HS-27A (cell line): ENCODE measurements around the gene RNASE13.
"Not testable (repeated sequence)": the region's sequence is repeated elsewhere in the genome, so short reads cannot be mapped to it uniquely, and the experiment has no call there.

Source experiments
- DNase-seq: peaks from one replicate; pipeline ENCODE4 v3.0.0-alpha.2; 2012; ENCODE audit warnings: low read depth, missing footprints

RNASE13 gene

DNA sequence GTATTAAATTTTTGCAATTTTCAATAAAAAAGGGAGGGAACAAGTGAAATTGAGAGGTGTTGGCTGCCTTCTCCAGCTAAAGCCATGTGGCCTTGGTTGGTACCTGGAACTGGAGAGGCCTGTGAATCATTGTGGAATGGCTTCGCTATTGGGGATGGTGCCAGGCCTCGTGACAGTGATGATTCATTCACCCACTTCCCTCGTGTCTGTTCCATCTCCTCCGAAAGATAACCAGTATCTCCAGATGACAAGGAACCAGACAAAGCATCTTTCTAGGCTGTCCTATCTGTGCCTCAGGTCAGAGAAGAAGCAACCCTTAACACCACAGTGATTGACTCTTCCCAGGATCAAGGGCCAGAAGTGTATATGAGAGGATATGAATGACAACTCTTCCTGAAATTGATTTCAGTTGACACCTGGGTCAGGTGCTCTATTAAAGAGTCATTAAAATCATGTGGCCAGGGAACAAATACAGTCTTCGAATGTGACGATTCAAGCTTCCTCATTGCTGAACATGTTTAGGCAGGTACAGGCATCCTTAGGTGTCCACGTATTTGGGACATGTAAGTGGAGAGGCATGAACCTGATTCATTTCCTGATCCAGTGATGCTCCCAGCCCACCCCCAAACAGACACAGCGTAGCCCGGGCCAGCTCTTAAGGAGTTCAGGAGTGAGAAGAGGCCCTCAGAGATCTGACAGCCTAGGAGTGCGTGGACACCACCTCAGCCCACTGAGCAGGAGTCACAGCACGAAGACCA lies 7.2 kb upstream of the RNASE13 start, which contains the start of gene RNASE7:
TSS of gene RNASE7 (plus strand) at position 687 of the 758 bp plus-strand sequence. CDS start 631 bp downstream, outside the sequence.
- no peak for DNase-seq

DNA sequence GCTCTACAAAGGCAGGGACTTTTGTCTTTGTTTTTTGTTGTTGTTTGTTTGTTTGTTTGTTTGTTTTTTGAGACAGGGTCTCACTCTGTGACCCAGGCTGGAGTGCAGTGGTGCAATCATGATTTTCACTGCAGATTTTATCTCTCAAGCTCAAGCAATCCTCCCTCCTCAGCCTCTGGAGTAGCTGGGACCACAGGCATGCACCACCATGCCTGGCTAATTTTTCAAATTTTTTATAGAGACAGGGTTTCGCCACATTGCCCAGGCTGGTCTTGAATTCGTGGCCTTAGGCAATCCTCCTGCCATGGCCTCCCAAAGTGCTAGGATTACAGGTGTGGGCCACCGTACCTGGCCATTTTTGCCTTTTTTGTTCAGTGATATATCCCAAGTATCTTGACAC lies 6.3 kb upstream of the RNASE13 start:
- not testable (repeated sequence) for DNase-seq

DNA sequence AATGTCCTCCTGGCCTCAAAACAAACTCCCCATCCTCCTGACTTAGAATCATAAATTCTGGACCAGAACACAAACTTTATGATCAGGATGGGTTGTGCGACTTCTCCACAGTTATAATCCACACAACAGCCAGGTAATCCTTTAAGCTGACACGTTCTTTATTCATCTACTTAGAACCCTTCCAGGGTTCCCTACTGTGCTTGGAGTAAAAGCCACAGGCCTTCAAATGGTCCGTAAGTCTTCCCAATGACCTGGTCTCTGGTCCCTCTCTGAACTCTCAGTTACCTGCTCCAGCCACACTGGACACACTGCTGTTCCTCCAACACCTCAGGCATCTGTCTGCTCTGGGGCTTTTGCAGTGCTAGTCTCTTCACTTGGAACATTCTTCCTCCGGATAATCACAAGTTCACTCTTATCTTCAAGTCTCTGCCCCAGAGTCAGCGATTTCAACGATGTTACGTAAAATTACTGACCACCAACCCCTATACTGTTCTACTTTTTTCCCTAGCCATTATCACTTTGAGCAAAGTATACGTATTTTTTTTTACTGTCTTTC lies 5.8 kb upstream of the RNASE13 start:
- DNase-seq, result no peak

DNA sequence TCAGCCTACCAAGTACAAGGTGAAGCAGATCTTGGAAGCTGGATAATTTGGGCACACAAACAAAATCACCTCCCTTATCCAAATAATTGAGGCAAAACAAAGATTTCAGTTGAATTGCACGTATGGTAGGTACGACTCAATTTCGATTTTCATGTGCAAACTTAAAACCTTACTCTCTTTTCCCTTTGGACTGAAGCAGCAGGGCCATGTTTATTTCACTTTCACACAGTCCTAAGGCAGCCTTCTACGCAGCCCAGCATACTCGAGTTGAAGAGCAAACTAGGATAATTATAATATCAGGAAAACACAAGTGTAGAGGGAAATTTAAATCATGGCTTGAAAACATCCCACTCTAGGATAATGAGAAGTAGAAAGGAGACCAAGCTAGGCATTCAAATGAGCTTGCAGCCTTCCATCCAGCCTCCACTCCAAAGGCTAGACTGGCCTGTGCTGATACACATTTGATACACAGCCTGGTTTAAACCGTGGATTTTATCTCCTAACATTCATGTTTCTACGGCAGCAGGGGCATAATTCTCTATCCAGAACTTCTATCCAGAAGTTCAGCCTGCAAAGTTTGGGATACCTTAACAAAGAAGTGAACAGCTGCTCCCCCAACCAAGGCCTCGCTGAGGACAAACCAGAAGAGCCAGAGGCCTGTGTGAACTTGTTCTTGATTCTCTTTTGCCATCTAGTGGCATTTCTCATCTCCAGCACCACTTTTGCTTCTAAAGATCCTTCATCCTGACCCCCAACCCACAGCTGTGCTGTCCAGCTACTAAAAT lies 5.2 kb upstream of the RNASE13 start:
- DNase-seq, result no peak

DNA sequence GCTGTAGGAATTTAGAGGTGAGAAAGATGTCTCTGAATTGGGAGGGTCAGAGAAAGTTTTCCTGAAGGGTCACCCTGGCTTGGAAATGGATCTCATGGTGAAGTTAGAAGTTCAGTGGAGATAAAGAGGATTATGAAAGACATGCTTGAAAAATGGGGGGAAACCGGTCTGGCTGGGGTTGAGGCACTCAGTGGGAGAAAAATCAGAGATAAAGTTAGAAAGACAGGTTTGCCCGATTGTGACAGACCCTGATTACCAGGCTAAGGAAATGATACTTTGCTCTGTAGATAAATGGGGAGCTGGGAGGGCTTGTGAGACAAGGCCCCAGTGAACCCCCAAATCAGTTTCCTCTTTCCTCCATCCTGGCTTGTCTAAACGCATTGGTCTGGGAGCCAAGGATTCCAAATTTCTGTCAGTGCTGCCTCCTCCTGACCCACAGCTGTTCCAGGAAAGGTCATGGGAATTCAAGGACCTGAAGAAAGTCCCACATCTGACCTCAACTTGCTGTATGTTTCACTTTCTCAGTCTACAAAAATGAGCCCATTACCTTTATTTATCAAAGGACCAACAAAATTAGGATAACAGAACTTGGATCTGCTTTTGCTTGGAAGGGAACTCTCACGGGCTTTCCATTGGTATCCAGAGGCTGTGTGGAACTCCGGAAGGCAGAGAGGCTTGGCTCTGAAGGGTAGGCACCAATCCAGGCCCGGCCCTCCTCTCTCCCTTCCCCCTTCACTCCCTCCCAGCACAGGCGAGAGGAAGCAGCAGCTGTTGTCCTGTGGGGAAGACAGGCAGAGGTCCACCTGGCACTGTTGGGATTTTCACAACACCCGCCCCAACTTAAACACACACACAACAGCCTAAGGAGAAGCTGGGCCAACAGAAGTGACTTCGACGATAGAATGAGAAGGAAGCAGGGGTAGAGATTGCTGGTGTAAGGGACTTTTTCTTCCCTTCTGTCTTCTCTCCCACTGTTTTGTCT lies 4.1 kb upstream of the RNASE13 start:
- no peak for DNase-seq

DNA sequence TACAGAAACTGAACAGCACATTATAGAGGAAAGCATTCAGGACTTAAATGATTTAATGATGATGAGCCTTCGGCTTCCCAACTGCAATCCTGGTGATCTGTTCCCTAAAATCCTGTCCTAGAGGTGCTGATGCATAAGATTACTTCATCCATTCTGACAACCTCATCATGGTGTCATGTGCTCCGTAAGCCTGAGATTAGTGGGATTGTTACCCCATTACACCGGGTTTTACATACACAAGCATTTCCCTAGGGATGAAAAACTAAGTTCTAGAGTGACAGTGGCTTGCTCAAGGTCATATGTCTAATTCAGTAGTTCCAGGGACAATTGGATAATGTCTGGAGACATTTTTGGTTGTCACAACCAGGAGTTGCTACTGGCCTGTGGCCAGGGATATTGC lies 2.5 kb upstream of the RNASE13 start:
- DNase-seq, result no peak

DNA sequence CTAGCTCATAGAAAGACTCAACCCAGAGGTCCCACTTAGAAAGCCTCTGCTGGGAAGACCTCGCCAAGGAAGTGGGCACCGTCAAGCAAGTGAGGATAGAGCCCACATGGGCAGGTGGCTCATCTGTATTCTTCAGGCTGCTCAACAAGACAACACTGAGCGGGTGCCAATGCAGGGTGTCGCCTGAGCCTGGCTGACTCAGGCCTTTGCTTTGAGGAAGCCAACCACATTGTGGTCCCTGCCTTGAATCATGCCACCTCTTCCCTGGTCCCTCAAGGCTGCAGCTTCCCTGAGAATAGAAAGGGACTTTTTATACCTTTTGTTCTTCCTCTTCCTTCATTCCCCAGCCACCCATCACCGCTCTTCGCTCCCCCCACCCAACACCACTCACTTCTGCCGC lies 2.1 kb upstream of the RNASE13 start:
- no peak for DNase-seq

DNA sequence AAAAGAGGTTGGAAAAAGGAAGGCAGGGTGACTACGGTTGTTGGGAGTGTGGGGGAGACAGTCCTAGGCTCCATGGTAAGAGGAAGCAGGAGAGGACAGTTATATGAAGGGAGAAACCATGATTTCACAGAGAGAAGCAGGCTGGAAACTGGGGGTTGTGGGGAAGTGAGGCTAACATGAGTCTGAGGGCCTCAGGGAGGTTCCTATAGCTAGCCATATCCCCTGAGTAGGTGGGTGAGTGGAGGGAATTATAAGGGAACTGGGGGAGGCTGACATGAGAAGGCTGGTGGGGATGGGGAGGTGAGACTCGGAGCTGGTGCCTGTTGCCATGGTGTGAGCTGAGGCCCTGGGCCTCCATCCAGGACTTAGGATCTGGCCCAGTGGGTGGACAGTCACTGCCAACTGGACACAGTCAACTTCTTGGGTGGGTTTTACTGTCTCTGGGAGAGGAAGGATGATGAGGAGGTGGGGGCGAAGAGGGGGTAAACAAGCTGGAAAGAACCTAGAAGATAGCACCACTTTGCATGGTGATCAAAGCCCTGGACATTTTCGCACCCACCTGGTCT lies 1.4 kb downstream of the RNASE13 start:
- no peak for DNase-seq

DNA sequence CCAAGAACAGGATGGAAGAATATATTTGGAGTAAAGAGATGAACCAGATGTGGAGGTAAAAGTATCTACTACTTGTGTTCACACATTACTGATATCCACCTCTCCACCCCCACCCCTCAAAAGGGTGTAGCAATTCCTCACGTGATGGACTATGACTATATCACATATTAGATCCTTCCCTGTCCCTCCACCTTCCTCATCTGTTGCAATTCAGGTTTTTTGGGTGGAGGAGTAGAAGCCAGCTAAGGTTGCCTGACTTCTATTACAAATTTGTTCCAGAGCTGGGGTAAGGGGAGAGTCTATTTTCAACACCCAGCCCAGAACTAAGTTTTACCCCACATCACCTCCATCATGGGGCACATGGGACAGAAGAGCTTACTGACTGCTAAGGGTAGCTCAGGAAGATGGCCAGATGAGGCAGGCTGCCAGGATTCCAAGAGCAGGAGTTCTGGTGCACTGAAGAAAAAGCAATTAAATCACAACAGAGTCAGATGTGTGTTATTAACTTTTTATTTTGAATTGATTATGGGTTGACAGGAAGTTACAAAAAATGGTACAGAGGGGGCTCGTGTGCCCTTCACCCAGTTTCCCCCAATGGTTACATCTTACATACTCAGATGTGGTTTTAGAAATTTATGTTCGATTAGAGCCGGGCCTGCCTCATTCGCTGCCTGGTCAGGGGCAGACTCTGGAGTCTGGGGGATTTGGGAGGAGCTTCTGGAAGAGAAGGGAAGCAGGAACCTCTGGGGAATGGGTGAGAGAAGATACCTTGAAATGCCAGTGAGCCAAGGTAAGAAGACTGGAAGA lies 2.1 kb downstream of the RNASE13 start:
- DNase-seq, result no peak

DNA sequence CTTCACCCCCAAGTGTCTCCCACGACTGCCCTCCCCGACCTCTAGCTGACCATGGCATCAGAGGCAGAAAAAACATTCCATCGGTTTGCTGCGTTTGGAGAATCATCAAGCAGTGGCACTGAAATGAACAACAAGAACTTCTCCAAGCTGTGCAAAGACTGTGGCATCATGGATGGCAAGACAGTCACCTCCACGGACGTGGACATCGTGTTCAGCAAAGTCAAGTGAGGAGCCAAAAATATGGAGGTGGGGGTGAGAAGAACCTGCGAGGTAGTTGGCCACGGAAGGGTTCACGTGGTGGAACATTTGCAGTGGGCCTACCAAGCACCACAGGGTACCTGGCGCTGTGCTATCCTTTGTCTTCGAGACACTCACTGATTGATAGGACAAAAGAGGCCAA lies 4.1 kb downstream of the RNASE13 start:
- DNase-seq, result no peak

DNA sequence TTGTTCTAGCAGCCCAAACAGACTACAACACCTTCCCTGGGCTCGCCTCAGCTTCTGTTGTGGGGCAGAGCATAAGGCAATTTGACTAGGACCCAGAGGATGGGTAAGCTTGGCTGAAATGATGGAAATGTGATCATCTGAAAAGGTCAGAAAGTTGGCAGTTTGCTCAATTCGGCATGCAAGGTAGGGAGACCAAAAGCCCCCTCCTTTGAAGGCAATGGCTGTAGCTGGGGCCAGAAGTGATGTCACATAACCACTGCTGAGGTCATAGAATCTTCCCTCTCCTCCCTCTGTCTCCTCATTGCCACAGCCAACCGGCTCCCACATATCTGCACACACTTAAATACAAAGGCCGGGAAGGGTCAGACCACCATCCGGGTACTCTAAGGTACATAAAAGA lies 4.7 kb downstream of the RNASE13 start, which contains the start of gene TPPP2:
TSS of gene TPPP2 (plus strand) at position 301 of the 400 bp plus-strand sequence. CDS start 365 bp downstream, outside the sequence.
- DNase-seq, result no peak

DNA sequence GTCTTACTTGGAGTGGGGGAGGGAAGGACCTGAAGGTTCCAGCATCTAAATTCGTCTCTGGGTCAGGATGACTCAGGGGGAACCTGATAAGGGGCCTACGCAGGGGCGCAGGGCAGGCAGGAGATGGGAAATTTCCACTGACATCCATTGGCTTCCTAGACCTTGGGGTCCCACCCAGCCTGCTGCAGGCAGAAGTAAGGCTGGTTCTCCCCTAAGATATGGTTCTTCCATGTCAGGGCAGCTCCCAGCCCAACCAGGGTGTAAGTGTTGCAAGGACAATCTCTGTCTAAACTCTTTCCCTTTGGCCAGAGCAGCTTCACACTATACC lies 7.7 kb downstream of the RNASE13 start:
- no peak for DNase-seq

DNA sequence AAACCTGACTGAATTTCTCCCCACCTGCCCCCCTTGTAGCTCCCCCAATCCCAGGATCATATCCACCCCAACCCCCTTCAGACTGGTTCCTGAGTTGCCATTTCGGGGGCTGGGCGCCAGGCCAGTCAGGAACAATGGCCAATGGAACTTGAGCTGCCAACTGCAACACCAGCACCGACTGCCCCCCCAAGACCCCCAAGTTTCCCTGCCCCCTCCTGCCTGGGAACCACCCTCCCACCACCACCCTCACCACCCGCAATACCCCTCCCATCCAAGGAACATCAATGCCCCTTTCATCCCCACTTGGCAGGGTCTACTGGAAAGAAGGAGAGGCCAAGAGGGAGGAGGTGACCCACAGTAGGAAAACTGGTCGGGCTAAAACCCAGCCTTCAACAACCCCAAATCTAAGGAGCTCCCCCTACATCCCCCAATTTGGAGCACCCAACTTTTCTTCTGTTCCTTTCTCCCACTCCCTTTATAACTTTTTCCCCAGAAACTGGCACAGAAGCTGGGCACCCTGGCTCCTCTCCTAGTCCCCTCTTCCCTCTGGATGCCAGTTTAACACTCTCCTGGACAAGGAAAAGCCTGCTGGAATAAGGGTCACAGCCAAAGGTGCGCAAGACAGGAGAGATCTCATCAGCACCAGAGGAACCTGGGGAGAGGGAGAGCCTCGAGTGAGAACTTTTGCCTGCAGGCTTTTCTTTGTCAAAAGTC lies 8.2 kb downstream of the RNASE13 start:
- no peak for DNase-seq

DNA sequence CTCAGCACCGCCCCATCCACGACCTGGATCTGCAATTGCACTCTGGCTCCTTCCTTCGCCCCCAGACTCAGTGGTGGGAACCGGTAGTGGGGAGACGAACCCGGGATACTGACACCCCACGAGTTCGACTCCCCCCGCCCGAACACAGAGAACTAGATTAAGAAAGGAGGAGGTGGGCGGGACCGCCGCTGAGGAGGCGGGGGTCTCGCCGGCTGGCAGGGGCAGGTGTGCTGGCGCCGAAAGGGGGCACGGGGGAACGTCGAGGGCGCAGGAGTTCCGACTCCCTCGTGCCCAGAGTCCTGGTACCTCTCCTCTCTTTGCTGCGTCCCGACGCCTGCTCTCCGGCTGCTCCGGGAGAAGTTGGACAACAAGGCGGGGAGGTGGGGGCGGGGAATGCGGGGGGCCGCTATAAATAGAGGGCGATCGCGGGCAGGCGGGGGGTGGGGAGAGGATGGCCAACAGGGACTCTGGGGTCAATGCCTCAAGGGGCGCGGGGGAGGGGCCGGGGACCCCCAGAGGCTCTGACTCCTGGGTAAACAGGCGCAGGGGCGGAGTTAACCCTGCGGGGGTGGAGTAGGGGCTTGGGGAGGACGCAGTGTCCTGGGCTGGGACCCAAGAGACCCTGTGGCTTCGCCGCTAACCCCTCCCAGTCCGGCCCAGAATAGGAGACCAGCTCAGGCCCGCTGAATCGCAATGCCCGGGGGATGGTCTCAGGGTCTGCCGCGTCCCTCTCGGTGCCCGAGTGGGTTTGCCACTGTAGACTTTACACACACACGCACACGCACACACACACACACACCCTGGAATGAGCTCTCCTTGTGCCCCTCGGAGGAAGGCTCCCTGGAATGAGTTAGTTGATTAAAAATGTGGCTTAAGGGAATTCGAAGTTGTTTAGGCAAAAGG lies 9.0 kb downstream of the RNASE13 start:
- no peak for DNase-seq

DNA sequence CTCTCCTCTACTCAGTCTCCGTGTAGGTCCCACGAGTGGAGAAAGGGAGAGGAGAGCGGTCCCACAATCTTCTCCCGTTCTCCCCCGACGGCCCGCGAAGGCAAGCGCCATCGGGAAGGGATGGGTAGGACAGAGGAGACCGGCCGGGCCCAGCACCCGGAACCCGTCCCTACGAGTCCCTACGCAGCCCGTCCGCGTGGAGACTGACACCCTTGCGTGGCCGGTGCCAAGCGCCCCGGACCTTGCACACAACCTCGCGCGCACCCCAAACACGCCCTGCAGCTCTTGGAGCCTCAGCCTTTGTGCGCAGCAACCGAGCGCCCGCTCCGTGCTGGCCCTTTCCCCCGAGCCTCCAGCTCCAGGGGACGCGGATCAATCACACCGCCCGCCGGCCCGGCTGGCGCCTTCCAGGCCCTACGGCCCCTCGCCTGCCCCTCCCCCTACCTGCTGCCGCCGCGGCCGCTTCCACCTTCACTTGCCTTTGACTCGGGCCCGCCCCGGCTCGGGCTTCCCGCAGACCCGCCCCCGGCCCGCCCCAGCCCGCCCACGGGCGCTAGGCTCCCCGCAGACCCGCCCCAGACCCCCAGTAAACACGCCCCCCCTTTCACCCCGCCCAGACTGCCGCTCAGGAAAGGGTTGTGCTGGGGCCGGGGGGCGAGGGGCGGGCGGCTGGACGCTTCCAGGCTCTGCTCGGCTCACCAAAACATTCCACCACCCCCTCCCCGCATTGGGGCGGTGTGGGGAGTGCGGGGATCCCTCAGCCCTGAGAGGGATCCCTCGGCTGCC lies 9.8 kb downstream of the RNASE13 start, which contains the start of gene NDRG2:
TSS of gene NDRG2 (minus strand) at position 477 of the 786 bp plus-strand sequence. CDS start 1,746 bp downstream, outside the sequence.
- DNase-seq, result no peak

DNA sequence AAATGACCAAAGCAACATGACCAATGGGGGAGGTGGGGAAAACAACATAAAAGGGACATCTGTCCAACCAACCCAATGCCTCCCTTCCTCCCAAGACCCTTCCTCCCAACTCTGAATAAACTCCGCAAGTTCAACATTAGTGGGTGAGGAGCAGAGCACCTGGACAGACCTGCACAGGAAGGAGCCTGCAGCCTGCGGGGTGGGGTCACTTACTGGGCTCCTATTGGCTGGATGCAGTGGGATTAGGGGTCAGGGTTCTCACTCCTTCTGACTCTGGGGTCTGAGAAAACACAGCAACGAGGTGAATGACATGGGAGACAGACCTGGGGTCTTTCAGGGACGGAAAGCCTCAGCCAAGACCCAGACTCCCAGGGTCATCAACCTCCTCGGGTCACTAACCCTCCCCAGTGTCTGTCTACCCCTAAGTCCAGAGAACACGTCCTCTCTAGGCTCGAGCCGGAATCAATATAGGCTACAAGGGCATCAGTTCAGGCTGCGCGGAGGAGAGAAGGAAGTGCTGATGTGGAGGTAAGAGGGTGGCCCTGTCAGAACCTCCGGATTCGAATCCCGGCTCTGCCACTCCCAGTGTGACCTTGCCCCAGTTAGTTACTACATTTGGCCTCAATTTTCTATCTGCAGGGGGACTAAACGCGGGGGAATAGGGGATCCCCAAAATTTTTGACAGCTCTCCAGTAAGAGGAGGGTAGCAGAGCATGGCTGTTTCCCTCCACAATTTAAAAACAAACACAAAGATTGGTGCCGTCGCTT lies 10.6 kb downstream of the RNASE13 start:
- DNase-seq, result no peak

DNA sequence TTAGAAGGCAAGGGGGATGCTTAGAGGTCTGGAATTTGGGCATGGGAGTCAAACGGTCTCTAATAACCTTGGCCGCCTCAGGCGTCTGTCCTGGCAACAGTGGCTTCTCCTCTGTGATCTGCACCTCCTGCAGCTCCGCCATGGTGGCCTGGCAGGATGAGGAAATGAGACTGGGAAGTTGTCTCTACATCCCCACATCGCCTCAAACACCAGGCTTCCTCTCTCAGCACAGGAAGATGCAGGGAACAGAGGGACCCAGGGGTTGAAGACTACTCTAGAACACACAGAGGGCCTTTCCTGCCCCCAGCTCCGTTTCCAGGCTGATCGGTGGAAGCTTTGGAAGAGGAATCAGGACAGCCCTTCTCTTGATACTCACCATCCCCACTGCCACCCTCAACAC lies 11.4 kb downstream of the RNASE13 start:
- no peak for DNase-seq
